ENCODE results near the gene SCML1. TPM values are rescaled to one million over a fixed set of nuclear protein-coding genes. Genes with fewer than 3 reads are reported as not detected.

Gene SCML1
- total and polyA plus RNA-seq, 10 of the 15 experiments (the other 5 are each of a cell fraction or from before 2014, with no cell fraction given), result 0.62 to 48.3 (median 1.6) TPM

DNA sequence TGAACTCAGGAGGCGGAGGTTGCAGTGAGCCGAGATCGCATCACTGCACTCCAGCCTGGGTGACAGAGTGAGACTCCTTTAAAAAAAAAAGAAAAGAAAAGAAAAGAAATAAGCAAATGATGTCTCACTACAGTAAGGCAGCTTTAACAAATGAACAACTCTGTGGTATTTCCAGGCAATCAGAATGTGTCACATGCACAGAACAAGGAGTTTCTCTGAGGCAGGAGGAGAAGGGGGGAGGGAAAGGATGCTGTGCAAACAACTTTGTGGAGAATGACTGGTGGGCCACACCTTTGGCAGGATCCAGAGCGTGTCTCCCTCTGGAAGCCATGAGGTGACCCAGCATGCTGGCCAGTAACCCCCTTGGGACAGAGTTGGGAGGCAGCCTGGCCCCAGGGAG lies 66.2 kb downstream of the SCML1 start:
- Histone ChIP-seq H2AFZ (ENCODE audit: control insufficient read depth, low read depth, low read length) (no peak overlapping the region), H3K27ac (ENCODE audit: control insufficient read depth, insufficient read depth) (no peak overlapping the region), H3K9ac (ENCODE audit: control insufficient read depth, insufficient read depth, low read length) (no peak overlapping the region), H3K36me3 (ENCODE audit: control insufficient read depth in 2 of 2, insufficient read depth in 2 of 2, low read length in 1 of 2) (no peaks in the 10 kb centered on the region), H3K9me3 (replicated peaks; ENCODE audit: control insufficient read depth, insufficient read depth, low read length) (no peaks in the 10 kb centered on the region), H3K4me3 (no peak overlapping the region), H3K4me2 (ENCODE audit: control insufficient read depth, insufficient read depth) (no peak overlapping the region), H3K27me3 (replicated peaks in 1 of 2; ENCODE audit: control insufficient read depth in 2 of 2, insufficient read depth in 2 of 2, low read length in 1 of 2) (no peaks in the 10 kb centered on the region), H4K20me1 (ENCODE audit: control insufficient read depth, insufficient read depth) (no peaks in the 10 kb centered on the region), H3K4me1 (ENCODE audit: control insufficient read depth, insufficient read depth, low read length) (no peaks in the 10 kb centered on the region), H3K79me2 (ENCODE audit: control insufficient read depth, insufficient read depth, low read length) (no peaks in the 10 kb centered on the region)
- ATAC-seq (no peak), FAIRE-seq (no peak), DNase-seq (ENCODE audit: low read depth, low spot score) (no peak)
- CTCF ChIA-PET, result interaction anchor here (1.2 kb wide), 1 partner anchor 575 kb away, joined by 3 read pairs; no protein-coding TSS in a partner anchor
- BruUV-seq (replicated peaks), result no TSS peak
- POLR2A ChIA-PET, result no interaction called here
- 24% methylated on average over 4 of the region's 4 CpGs for WGBS (ENCODE audit: insufficient coverage, insufficient replicate concordance, low lambda C conversion rate, missing lambda C conversion rate)
- RAD21 ChIA-PET (ENCODE audit: unreplicated experiment), result no interaction called here
- intact Hi-C loops (cut with micrococcal nuclease; ENCODE audit: unreplicated experiment) (no loop called here), in situ Hi-C loops (cut with MboI) (no loop called here)
- SMC1A ChIA-PET (ENCODE audit: uncharacterized antibody, unreplicated experiment), result interaction anchor here (1.8 kb wide), 1 partner anchor 9 kb away, joined by 5 read pairs; no protein-coding TSS in a partner anchor
- TF ChIP-seq, protein P1, sequence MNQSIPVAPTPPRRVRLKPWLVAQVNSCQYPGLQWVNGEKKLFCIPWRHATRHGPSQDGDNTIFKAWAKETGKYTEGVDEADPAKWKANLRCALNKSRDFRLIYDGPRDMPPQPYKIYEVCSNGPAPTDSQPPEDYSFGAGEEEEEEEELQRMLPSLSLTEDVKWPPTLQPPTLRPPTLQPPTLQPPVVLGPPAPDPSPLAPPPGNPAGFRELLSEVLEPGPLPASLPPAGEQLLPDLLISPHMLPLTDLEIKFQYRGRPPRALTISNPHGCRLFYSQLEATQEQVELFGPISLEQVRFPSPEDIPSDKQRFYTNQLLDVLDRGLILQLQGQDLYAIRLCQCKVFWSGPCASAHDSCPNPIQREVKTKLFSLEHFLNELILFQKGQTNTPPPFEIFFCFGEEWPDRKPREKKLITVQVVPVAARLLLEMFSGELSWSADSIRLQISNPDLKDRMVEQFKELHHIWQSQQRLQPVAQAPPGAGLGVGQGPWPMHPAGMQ (IDR thresholded peaks at IDR 0.05; ENCODE audit: borderline replicate concordance), result no peak
- TF ChIP-seq RELA (IDR thresholded peaks at IDR 0.05; ENCODE audit: borderline replicate concordance, partially characterized antibody), result no peak
- no peak for TF ChIP-seq FOXK2 (IDR thresholded peaks at IDR 0.05)
- no peak for TF ChIP-seq MEF2A (IDR thresholded peaks at IDR 0.05; ENCODE audit: insufficient read depth, low read depth, low read length)
- TF ChIP-seq MYB (IDR thresholded peaks at IDR 0.05; ENCODE audit: borderline replicate concordance, low read depth, low read length), result no peak
- TF ChIP-seq FOS (IDR thresholded peaks at IDR 0.05; ENCODE audit: borderline replicate concordance, extremely low read depth, insufficient read length), result no peak
- TF ChIP-seq ASH2L (IDR thresholded peaks at IDR 0.05; ENCODE audit: borderline replicate concordance, low read depth), result no peak
- no peak for TF ChIP-seq ATF7 (IDR thresholded peaks at IDR 0.05; ENCODE audit: low read depth)
- no peak for TF ChIP-seq MTA2 (IDR thresholded peaks at IDR 0.05; ENCODE audit: low read depth)
- no peak for TF ChIP-seq SUPT20H (IDR thresholded peaks at IDR 0.05; ENCODE audit: borderline replicate concordance, control insufficient read depth, low read depth, low read length)
- TF ChIP-seq BMI1 (IDR thresholded peaks at IDR 0.05; ENCODE audit: borderline replicate concordance), result no peak
- no peak for TF ChIP-seq TCF3 (IDR thresholded peaks at IDR 0.05; ENCODE audit: borderline replicate concordance, insufficient read depth, low read depth, low read length)
- TF ChIP-seq JUND (IDR thresholded peaks at IDR 0.05; ENCODE audit: low read depth, low read length), result no peak
- no peak for TF ChIP-seq ZNF687 (IDR thresholded peaks at IDR 0.05)
- no peak for TF ChIP-seq POLR2AphosphoS5 (IDR thresholded peaks at IDR 0.05; ENCODE audit: low read length)
- no peak for TF ChIP-seq EED (IDR thresholded peaks at IDR 0.05; ENCODE audit: low read depth)
- TF ChIP-seq NBN (IDR thresholded peaks at IDR 0.05), result no peak
- TF ChIP-seq HDAC2 (IDR thresholded peaks at IDR 0.05), result no peak
- no peak for TF ChIP-seq ZNF207 (IDR thresholded peaks at IDR 0.05; ENCODE audit: borderline replicate concordance)
- TF ChIP-seq LARP7 (IDR thresholded peaks at IDR 0.05), result no peak
